Anterior cingulate cortex (tissue), 58 donors: ENCODE measurements around the gene NMUR2.

Experiments
- DNase-seq, 58 donors: peaks; one replicate each; lab custom pipeline; 2025; lab: John Stamatoyannopoulos, UW

NMUR2 gene, protein sequence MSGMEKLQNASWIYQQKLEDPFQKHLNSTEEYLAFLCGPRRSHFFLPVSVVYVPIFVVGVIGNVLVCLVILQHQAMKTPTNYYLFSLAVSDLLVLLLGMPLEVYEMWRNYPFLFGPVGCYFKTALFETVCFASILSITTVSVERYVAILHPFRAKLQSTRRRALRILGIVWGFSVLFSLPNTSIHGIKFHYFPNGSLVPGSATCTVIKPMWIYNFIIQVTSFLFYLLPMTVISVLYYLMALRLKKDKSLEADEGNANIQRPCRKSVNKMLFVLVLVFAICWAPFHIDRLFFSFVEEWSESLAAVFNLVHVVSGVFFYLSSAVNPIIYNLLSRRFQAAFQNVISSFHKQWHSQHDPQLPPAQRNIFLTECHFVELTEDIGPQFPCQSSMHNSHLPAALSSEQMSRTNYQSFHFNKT

DNA sequence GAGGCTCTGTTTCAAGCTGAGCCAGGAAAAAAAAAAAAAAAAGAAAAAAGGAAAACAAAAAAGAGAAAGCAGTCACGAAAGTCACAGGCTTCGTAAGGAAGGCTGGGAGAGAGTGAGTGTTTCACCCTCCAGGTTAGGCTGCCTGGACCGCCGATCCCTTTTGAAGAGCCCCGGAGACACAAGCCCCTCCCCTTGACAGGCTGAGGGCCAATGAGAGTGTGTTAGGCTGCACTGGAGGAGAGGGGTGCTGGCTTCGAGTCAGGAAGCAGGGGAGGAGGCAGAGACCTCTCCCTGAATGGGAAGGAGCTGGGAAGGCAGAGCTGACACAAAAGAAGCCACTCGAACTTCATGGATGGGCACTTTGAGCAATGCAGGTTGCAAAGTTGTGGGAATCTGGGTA lies at the start of gene NMUR2:
Gene NMUR2, minus strand, starts transcription at position 135 of the 400 bp plus-strand sequence. CDS start 166 bp downstream, outside the sequence.
- no peak for DNase-seq

- DNase-seq: no peak
Observed at GRCh38 chr5:152443935-152444334, 38.9 kb upstream of the NMUR2 start.

DNA sequence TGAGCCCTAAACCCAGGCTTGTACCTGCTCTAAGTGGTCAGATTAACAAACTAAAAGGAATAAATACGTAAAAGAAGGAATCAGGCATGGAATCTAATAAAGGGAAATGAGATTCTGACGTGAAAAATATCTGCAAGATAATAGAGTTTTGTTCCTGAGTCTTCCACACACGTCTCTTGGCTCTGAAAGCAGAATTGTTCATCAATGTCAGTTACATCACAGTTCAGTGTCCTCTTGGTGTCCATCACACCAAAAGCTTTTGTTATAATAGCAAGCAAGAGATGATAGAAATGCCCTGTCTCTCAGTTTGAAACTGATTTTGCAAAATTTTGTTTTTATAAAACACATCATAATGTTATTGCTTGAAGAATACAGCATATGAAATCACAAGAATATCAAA lies 34.7 kb upstream of the NMUR2 start:
- peak in 5 of 58 donors; percentile 2 to 75 (median 5) for DNase-seq

DNA sequence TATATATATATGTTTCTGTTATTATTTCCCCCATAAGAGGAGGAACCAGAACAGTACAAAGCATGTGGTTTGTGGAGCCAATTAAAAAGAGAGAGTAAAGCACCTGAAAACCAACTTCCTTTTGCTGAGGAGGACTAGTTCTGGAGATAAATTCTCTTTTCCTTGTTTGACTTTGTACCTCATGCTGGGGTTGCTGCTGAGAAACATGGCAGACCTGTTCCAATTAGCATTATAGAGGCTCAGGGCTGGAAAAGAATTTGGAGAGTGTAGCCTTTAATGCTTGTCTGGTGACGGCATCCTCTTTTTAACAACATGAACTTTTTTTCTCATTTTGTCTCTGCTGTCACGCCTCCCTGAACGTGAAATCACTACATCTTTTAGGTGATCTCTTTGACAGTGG lies 32.8 kb upstream of the NMUR2 start:
- no peak for DNase-seq

- peak in 6 of 58 donors; percentile 0 to 19 (median 2) for DNase-seq
Observed at GRCh38 chr5:152427721-152428120, 22.6 kb upstream of the NMUR2 start.

- DNase-seq: no peak
Observed at GRCh38 chr5:152425083-152425482, 20.0 kb upstream of the NMUR2 start.

- DNase-seq: no peak
Observed at GRCh38 chr5:152424501-152424900, 19.4 kb upstream of the NMUR2 start.

GRCh38 chr5:152422081-152422480 lies 17.0 kb upstream of the NMUR2 start:
- DNase-seq: no peak

DNA sequence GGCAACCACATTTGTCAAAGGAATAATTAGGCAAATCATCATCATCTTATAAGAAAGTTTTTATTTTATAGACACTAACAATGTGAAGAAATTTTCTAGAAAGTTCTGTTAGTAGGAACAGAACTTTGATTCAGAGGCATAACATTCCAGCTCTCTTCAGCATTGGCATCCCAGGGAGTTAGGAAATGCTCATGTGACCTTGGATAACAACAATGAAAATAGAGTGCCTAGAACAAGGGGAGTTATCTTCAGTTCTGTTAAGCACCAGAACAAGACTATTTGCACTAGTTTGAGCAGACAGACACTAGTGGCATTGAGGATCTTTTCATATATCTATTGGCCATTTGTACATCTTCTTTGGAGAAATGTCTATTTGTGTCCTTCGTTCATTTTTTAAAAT lies 7.0 kb upstream of the NMUR2 start:
- no peak for DNase-seq

DNA sequence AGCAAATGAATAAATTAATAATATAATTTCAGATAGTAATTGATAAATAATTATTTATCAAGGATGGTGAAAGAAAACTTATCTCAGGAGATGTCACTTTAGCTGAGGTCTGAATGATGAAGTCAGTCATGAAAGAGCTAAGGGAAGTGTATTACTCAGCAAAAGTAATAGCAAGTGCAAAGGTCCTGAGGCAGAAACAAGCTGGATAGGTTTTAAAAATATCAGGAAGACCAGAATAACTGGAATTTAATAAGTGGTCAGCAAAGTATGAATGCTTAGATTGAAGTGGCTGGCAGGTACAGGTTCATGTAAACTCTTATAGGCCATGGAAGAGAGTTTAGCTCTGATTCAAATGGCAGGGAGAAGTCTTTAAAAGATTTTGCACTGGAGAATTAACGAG lies 1.0 kb upstream of the NMUR2 start:
- DNase-seq: no peak

GRCh38 chr5:152404494-152404893 lies 585 bp downstream of the NMUR2 start:
- no peak for DNase-seq

GRCh38 chr5:152403046-152403445 lies 2.0 kb downstream of the NMUR2 start:
- DNase-seq: no peak

DNA sequence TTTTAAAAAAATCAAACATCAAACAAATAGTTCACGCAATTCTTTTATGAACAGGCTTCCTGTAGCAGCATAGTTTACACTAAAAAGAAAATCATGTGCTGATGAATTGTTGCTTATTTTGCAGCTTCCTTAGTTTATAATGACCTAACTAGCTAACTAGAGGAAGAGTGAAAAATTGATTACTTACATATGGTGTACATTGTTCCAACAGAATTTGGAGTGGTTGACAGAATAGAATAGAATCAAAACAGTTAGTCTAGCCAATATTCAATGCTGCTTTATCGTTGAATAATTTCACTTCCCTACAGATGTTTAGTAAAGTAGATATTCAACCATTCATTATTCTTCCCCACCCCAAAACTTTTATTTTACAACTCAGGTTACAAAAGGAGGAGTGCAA lies 4.2 kb downstream of the NMUR2 start:
- DNase-seq: no peak

DNA sequence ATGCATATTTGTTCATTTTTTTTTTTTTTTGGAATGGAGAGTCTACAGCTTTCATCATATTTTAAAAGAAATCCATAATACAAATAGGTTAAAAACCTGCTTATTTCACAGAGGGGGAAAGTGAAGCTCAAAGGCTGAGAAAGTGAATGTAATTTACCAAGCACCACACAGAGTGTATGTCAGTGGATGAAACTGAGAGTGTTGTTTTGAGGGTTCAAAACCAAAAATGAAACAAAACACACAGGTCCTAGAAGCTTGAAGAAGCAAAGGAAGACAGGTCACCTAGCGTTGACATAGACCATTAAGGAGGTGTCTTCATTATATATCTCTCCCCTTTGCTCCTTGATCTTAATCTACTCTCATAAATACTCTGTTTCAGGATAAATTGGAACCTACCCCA lies 7.5 kb downstream of the NMUR2 start:
- DNase-seq: no peak

- DNase-seq: no peak
Observed at GRCh38 chr5:152393441-152393840, 11.6 kb downstream of the NMUR2 start.

DNA sequence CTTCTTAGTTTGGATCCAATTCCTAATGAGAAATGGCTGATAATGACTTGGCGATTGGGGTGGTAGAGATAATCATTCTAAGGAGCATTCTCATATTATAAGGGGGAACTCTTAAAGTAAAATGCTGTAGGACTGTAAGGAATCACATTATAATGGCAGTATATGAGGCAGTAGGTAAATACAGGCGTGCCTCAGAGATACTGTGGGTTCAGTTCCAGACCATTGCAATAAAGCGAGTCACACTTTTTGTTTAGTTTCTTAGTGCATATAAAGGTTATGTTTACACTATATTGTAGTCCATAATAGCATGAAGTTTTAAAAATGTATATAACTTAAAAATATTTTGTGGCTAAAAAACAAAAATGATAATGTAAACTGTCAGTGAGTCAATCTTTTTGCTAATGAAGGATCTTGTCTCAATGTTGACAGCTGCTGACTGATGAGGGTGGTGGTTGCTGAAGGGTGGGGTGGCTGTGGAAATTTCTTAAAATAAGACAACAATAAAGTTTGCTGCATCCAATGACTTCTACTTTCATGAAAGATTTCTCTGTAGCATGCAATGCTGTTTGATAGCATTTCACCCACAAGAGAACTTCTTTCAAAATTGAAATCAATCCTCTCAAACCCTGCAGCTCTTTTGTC lies 15.8 kb downstream of the NMUR2 start:
- DNase-seq: no peak

GRCh38 chr5:152388610-152389009 lies 16.5 kb downstream of the NMUR2 start:
- no peak for DNase-seq

DNA sequence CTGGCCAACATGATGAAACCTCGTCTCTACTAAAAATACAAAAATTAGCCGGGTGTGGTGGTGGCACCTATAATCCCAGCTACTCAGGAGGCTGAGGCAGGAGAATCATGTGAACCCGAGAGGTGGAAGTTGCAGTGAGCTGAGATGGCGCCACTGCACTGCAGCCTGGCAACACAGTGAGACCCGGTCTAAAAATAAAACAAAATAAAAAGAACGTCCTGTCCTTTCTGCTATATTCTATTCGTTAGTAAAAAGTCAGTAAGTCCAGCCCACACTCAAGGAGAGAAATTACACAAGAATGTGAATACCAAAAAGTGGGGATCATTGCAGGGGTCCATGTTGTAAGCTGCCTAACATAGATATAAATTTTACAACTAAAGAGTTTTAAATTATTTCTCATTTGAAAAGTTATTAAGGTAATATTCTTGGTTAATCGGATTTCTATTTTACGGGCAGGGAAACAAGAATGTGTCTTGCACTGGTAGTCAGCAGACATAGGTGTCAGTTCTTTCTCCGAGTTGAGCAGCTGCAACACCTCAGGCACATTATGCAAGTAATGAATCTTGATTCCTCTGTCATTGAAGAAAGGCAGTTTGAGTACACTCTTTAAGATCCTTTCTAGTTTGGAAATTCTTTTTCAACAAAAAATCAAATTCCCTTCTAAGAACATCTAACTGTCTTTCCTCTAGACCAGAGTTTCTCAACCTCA lies 24.5 kb downstream of the NMUR2 start:
- no peak for DNase-seq

GRCh38 chr5:152379331-152379730 lies 25.7 kb downstream of the NMUR2 start:
- peak in 1 of 58 donors; percentile 15 for DNase-seq

DNA sequence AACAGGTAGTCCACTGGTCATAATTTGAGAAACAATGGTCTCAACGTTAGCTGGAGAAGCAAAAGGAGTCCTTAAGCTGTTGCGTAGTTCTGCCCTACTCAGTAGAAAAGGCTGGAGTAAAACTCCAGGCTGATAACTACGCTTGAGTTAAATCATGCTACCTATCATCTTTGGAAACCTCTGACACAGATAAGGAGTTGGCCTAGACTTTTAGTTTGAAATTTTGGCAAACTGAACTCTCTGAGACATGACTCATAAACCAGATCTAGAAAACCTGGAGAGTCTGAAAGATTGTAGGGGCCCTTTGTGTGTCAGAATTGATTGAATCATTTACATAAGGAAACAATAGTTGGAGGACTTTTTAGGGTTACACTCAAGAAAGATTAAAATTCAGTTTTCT lies 26.3 kb downstream of the NMUR2 start:
- no peak for DNase-seq

DNA sequence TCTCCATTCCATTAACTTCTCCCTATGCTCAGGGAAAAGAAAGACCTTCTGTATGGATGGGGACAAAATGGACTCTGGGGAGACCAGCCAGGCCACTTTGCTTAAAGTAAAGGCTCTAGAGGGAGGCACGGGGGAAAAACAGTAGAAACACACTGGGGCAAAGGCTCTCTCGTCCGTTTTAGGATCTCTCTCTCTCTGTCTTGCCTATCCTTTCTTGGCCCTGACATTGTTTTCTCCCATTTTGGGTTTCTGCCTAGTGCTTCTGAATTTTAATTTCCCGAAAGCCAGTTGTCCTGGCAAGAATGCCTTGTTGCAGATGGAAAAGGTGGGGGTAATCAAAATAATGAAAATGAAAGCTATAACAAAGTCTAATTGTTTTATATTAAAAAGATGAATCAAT lies 28.2 kb downstream of the NMUR2 start:
- peak in 4 of 58 donors; percentile 5 to 41 (median 12) for DNase-seq
